GM18858 (cell line): ENCODE measurements around the gene NCR3LG1.

Experiments
- ATAC-seq: cut with Tn5 transposase; IDR thresholded peaks from one replicate; pipeline ENCODE4 v1.9.1; 2021; ENCODE audit not compliant: unreplicated experiment

NCR3LG1 gene

GRCh38 chr11:17391493-17392355 is 40.1 kb downstream of the NCR3LG1 start:
- ATAC-seq: no peak

DNA sequence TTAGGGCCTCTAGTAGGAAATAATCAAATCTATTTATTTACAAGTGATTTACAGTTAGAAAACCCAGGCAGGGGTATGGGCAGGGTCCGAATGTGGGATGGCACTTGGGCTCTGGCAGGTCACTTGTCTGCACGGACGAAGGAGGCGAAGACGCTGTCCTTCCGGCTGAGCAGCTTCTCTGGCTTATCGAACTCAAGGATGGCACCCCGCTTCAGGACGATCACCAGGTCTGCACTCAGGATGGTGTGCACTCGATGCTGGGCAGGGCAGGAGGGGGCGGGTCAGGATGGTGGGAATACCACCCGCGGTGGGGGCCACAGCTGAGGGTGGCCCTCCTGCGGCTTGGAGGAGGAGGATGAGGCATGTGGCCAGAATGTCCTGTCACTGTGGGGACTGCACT is 41.3 kb downstream of the NCR3LG1 start:
- ATAC-seq: no peak

GRCh38 chr11:17393472-17393871 is 41.9 kb downstream of the NCR3LG1 start:
- no peak for ATAC-seq

- ATAC-seq: no peak
These were observed 43.3 kb downstream of the NCR3LG1 start for GRCh38 chr11:17394743-17395390.

GRCh38 chr11:17395554-17395961 is 44.0 kb downstream of the NCR3LG1 start:
- ATAC-seq: no peak

GRCh38 chr11:17395978-17396377 is 44.4 kb downstream of the NCR3LG1 start:
- ATAC-seq: no peak

GRCh38 chr11:17396598-17397310 is 45.2 kb downstream of the NCR3LG1 start:
- no peak for ATAC-seq

DNA sequence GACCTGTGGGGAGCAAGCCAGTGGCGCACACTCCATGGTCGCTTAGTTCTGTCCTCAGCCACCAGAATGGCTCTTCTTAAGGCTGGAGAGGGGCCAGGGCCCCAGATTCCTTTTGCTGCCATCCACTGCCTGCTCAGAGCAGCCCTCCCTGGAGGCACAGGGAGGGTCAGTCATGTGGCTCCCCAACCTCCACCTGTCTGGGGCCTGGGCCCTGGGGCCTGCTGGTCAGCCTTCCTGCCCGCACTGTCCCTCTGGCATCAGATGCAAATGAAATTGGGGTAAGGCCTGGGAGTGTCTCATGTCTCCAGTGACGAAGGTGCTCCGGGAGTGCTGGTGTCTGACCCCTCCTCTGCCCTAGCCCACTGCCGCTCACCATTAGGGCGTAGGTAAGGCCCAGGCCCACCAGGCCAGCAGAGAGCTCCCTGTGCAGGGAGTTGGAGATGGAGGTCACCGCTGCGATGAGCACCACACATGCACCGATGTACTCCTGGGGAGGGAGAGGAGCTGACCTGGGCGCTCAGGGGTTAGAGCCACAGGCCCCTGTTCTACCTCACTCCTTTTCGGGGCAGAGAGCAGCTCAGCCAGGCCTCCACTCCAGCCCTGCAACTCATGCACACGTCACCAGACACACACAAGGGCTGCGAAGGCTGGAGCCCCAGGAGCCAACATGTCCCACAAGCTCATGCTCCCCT is 45.9 kb downstream of the NCR3LG1 start:
- ATAC-seq: no peak

GRCh38 chr11:17399236-17399635 is 47.6 kb downstream of the NCR3LG1 start:
- ATAC-seq: no peak

DNA sequence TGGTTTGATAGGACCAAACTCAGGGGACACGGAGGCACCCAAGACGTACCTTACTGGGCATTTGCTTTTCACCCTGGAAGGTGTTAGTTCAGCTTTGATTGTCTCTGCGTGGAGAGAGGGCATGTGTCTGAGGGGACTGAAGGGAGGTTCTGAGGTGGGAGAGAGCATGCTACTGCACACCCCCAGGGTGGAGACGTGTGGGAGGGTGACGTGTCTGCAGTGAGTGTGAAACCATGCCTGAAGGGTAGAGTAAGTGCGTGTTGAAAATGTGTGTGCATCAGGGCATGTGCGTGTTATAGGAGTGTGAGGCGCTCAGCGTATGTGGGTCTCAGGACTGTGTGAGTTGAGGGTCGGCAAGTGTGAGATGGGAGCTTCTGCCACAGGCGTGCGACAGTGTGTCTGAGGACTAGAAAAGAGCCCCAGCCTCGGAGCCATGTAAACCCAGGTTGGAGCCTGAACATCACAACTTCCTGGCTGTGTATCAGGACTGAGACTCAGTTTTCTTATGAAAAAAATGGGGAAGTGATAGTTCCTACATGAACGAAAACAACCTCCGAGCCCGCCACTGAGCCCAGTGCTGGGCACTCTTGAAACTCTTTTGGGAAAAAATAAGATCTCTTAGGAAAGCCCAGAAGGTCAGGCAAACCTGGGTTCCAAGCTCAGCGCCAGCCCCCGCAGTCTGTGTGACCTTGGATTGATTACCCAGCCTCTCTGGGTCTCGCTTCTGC is 48.6 kb downstream of the NCR3LG1 start:
- peak; percentile 59 for ATAC-seq

GRCh38 chr11:17401316-17401715 is 49.7 kb downstream of the NCR3LG1 start:
- ATAC-seq: no peak

DNA sequence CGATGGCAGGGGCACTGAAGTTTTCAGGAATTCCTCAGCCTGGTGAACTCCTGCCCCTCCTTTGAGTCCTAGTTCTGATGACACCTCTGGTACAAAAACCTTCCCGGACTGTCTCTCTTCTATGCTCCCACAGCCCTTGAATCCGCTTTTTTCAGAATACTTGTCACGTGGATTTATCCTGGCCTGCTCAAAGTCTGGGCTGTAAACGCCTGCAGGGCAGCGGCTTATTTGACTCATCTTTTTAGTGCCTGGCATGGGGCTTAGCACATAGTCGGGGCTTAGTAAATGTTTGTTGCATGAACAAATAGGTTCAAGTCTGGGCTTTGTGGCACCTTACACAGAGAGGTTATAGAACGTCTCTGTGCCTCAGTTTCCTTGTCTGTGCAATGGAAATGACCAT is 50.2 kb downstream of the NCR3LG1 start:
- no peak for ATAC-seq

DNA sequence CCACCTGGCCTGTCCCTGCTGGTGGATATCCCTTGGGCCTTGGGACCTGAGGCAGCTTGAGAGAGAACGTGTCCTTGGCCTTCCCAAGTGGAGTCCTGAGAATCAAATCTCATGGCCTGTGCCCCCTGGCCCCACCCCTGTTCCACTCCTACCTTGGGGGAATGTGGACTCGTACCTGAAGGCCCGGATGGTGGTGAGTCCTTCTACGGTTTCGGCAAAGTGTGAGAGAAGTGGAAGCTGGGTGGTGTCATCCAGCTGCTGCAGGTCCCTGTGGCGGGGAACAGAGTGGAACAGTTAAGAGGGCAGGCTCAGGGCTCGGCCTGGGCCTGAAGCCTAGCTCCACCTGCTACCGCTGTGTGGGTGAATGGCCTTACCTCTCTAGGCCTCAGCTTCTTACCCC is 50.9 kb downstream of the NCR3LG1 start:
- ATAC-seq: no peak

- ATAC-seq: no peak
These were observed 52.6 kb downstream of the NCR3LG1 start for GRCh38 chr11:17403980-17404759.

DNA sequence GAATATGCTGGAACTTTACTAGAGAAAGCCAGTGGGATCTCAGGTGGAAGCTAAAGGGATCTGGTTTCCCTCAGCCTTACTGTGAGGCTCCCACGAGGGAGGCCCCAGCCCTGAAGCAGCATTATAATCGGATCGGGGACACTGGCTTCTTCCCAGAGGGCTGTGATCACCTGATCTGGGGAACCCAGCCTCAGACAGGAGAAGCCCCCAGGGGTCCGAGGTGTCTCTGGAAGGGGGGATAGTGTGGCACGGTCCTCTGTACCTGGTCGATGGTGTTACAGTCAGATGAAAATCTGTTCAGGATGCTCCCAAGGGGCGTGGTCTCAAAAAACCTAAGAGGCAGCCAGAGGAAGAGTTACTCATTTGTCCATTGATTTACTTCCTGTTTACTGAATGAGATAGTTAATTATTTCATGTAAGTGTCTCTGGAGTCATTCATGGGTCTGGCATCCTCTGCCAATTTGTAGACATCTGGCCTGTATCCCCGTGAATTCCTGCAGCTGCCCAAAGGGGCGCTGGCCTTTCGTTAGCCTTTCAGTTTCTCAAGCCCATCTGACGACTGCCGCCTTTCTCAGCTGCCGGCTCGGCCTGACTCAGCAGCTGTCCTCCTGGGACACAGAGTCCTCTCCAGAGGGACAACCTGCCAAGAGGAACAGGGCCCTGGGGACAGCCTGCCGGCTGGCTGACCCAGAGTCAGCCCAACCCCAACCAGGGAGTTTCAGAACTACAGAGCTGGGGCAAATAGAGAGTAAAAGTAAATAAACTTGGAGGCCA is 53.8 kb downstream of the NCR3LG1 start:
- no peak for ATAC-seq

- no peak for ATAC-seq
These were observed 54.6 kb downstream of the NCR3LG1 start for GRCh38 chr11:17406082-17406817.

GRCh38 chr11:17406818-17407149 is 55.2 kb downstream of the NCR3LG1 start:
- ATAC-seq: no peak

GRCh38 chr11:17407575-17407974 is 56.0 kb downstream of the NCR3LG1 start:
- ATAC-seq: no peak
